Subcutaneous adipose tissue (tissue), 4 donors: Measurements from ENCODE around the gene BAIAP3. TPM values are rescaled to one million over a fixed set of nuclear protein-coding genes. Genes with fewer than 3 reads are reported as not detected.

Source experiments
- total RNA-seq, 4 donors: library from RNA; depleted of rRNA; stranded (reverse); fragments of >200 nt; gene quantifications; one replicate each; pipeline ENCODE4 v1.1.0, GENCODE V29; 2016
- TF ChIP-seq, protein P1 (sequence below): fragments of 450-650 bp; IDR thresholded peaks from one replicate; pipeline ENCODE4 v1.5.1; 2016; ENCODE audit warnings: low read depth, mild to moderate bottlenecking, control low read depth, antibody characterized with exemption, moderate library complexity

BAIAP3 gene
- total RNA-seq, 4 donors from 2014 or later: 0.98 to 8.5 (median 2.5) TPM

DNA sequence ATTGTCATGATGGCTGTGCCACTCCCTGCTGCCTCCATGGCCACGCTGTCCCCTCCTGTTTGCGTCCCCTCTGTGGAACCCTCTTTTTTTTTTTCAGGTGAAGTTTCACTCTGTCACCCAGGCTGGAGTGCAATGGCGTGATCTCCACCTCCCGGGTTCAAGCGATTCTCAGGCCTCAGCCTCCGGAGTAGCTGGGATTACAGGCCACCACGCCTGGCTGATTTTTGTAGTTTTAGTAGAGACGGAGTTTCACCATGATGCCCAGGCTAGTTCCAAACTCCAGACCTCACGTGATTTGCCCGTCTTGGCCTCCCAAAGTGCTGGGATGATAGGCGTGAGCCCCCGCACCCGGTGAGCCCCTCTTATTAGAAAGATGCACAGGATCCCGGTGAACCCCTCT is 35.0 kb upstream of the BAIAP3 start:
- TF ChIP-seq, protein P1, sequence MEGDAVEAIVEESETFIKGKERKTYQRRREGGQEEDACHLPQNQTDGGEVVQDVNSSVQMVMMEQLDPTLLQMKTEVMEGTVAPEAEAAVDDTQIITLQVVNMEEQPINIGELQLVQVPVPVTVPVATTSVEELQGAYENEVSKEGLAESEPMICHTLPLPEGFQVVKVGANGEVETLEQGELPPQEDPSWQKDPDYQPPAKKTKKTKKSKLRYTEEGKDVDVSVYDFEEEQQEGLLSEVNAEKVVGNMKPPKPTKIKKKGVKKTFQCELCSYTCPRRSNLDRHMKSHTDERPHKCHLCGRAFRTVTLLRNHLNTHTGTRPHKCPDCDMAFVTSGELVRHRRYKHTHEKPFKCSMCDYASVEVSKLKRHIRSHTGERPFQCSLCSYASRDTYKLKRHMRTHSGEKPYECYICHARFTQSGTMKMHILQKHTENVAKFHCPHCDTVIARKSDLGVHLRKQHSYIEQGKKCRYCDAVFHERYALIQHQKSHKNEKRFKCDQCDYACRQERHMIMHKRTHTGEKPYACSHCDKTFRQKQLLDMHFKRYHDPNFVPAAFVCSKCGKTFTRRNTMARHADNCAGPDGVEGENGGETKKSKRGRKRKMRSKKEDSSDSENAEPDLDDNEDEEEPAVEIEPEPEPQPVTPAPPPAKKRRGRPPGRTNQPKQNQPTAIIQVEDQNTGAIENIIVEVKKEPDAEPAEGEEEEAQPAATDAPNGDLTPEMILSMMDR: no peak

DNA sequence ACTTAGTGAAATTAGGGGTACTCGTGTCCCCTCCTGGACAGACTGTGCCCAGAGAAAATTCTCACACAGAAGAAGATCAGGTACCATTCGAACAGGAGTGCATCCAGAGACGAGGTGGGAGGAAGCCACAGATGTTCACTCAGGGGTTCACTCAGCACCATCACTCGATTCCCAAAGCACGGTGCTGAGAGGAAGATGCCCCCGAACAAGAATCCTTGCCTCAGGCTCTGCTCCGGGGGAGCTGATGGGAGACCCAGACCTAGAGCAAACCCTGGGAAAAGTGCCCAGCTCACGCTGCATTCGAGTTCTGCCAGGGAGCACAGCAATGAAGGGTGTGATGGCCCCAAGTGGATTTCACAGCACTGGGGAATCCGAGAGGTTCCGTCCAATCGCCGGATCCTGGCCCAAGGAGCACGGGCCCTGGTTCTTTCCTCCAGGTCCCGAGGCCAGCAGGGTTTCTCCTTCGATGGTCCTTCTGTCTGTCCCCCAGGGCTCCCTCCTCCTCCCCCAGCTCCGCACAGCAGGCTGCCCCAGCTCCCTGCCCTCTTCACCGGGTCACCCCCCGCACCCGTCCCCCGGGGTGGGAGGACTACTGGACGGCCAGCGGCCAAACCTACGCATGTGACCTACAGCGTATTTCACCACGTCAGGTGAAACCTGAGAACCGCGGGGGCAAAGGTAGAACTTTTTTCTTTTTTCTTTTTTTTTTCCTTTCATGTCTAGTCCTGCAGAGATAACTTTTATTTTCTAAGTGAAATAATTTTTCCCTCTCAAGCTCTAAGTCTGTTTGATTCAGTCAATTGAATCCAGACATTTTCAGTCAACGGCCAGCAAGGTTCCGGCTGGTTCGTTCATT is 34.2 kb upstream of the BAIAP3 start:
- TF ChIP-seq, protein P1: no peak

DNA sequence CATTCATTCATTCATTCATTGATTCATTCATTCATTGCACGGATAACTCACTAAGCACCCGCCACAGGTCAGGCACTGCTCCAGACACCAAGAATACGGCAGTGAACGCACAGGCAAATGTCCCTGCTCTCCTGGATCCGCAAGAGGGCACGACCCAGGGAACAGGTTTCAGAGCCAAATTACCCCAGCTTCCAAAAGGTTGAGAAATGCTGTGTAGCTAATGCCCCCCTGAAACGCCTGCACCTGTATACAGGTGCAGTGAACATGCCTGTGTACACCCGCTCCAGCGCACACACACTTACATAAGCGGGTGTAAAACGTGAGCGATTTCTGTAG is 33.6 kb upstream of the BAIAP3 start:
- TF ChIP-seq, protein P1: no peak

DNA sequence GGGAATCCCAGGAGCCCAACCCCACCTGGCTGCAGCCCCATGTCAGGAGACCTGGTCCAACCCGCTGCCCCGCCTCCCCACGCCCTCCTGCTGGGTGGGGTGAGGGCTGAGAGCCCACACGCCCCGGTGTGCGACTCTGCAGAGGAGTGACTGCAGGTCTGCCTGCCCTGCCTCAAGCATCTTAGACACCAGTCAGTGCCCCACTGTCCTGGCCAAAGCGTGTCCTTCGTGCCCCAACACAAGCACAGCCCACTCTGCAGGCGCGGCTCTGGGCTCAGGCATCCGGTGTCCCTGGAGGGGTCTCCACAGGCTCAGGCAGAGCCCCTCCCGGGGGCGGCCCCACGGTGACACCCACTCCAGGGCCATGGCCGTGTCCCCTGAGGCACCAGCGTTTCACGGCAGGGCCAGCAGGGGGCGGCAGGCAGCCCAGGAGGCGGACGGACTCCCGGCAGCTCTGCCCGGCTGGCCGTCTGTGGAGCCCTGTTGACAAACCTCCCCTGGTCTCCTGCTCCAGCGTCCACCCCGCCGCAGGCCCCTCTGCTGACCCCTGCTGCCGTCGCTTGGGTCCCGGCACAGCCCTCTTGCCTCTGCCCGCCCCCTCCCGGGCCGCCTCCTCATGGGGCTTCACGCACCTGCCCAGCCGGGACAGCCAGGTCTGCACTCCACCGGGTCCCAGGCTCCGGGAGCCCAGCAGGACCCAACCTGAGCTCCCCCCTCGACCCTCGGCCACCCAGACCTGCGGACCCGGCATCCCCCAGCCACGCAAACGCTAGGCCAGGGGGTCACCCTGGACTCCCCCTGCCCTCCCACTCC is 32.6 kb upstream of the BAIAP3 start:
- TF ChIP-seq, protein P1: no peak

DNA sequence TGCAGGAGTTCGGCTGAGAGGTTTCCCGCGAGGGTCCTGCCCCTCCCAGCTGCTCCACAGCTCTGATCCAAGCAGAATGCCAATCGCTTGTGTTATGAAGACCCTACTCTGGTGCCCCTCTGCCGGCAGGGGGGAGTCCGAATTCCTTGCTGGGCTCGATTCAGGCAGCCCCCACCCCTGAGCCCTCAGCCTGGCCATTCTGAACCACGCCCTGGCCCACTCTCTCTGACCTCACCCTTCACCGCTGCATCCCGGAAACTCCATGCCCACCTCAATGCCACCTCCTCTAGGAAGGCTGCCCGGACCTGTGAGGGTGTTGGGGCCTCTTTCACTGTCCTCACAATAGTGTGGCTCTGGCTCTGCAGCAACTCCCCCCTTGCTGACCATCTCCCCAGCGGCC is 31.9 kb upstream of the BAIAP3 start:
- TF ChIP-seq, protein P1: no peak

DNA sequence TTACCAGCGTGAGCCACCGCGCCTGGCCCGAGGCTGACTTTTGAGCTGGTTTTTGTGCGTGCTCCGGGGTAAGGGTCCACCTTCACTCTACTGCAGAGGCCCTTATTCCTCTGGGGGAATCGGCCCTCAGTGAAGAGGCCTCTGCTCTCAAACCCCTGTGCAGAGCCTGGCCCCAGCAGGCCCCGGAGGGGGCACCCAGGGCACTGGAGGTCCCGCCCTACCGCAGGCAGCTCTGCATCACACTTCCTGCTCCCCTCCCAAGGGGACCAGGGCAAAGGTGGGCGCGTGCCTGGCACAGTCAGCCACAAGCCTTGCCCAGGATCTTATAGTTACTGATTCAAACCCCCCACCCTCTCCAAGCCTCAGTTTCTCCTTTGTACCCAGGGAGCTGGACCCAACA is 27.6 kb upstream of the BAIAP3 start:
- TF ChIP-seq, protein P1: no peak

DNA sequence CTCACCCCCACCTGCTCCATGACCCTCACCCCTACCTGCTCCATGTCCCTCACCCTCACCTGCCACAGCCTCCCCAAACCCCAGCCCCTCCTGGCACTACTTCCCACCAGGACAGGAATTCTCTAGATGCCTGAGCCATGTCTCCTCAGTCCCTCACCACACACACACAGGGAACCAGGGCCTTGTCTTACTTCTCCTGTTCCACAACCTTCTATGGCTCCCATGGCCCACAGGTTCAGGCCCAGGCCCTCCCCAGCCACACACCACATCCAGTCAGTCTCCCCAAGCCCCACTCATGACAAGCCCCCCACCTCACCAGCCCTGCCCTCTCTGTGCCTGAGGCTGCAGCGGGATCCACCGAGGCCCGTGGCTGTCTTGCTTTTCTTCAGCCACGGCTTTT is 27.1 kb upstream of the BAIAP3 start:
- TF ChIP-seq, protein P1: no peak
